IMR-90 (cell line): Measurements from ENCODE around the gene CDADC1. TPM values are rescaled to one million over a fixed set of nuclear protein-coding genes. Genes with fewer than 3 reads are reported as not detected.

Experiments
- ATAC-seq: fragments of 200-7000 bp; cut with Tn5 transposase; 2 replicates; pipeline ENCODE4 v1.9.1; 2020; ENCODE audit warnings: low read depth, mild to moderate bottlenecking, moderate library complexity
- BruUV-seq: library from RNA; stranded (reverse); fragments of 400-500 nt; replicated peaks from 2 replicates; lab custom pipeline; 2021; lab: Mats Ljungman, UMichigan
- CTCF ChIA-PET: fragments of 300-600 bp; formaldehyde crosslinking; extraction: SDS; loops from one replicate; lab custom pipeline; 2021; ENCODE audit warnings: antibody characterized with exemption; lab: Yijun Ruan, JAX
- POLR2A ChIA-PET: fragments of 300-600 bp; sonication (Branson Sonifier 250); formaldehyde crosslinking; loops from one replicate; lab custom pipeline; 2022; ENCODE audit warnings: antibody characterized with exemption; ENCODE audit not compliant: unreplicated experiment; lab: Charles Lee
- DNase-seq: peaks from one replicate; pipeline ENCODE4 v3.0.0; 2013
- H2AFZ ChIP-seq: replicated peaks from 2 replicates; pipeline ENCODE3; 2013; ENCODE audit warnings: low read length, mild to moderate bottlenecking; ENCODE audit not compliant: poor library complexity
- H2AK5ac ChIP-seq: 2 replicates; pipeline ENCODE4 v1.6.1; 2013; ENCODE audit warnings: low read depth, low read length, inconsistent platforms
- H2AK9ac ChIP-seq: replicated peaks from 2 replicates; pipeline ENCODE3; 2013; ENCODE audit warnings: mild to moderate bottlenecking, low read depth, low read length, moderate library complexity; ENCODE audit not compliant: poor library complexity
- H2BK120ac ChIP-seq: 2 replicates; pipeline ENCODE4 v1.6.1; 2013; ENCODE audit warnings: low read depth, low read length, inconsistent platforms
- H2BK15ac ChIP-seq: 3 replicates; pipeline ENCODE4 v1.6.1; 2013; ENCODE audit warnings: low read depth, low read length, inconsistent platforms
- H2BK20ac ChIP-seq: 2 replicates; pipeline ENCODE4 v1.6.1; 2013; ENCODE audit warnings: low read depth, mild to moderate bottlenecking, inconsistent platforms, low read length, moderate library complexity
- H2BK5ac ChIP-seq: 2 replicates; pipeline ENCODE4 v1.6.1; 2013; ENCODE audit warnings: mild to moderate bottlenecking, low read depth, low read length, inconsistent platforms; ENCODE audit not compliant: poor library complexity, severe bottlenecking
- H3K14ac ChIP-seq: replicated peaks from 2 replicates; pipeline ENCODE4 v1.6.1; 2013; ENCODE audit warnings: low read depth, low read length, inconsistent platforms
- H3K18ac ChIP-seq: 2 replicates; pipeline ENCODE4 v1.6.1; 2013; ENCODE audit warnings: low read depth, low read length, control low read depth
- H3K23ac ChIP-seq: 2 replicates; pipeline ENCODE4 v1.6.1; 2013; ENCODE audit warnings: low read depth, low read length, inconsistent platforms
- H3K27ac ChIP-seq: 2 replicates; pipeline ENCODE4 v1.5.1; 2013; ENCODE audit warnings: mild to moderate bottlenecking, control low read depth, low read length; ENCODE audit not compliant: insufficient read depth
- H3K27me3 ChIP-seq: 2 replicates; pipeline ENCODE4 v1.6.1; 2013; ENCODE audit warnings: low read length; ENCODE audit not compliant: control insufficient read depth, insufficient read depth
- H3K36me3 ChIP-seq: 2 replicates; pipeline ENCODE4 v1.6.1; 2013; ENCODE audit warnings: low read length, mixed read lengths; ENCODE audit not compliant: control insufficient read depth, insufficient read depth
- H3K4ac ChIP-seq: 2 replicates; pipeline ENCODE4 v1.6.1; 2013; ENCODE audit warnings: low read depth, low read length, inconsistent platforms
- H3K4me1 ChIP-seq: 2 replicates; pipeline ENCODE4 v1.6.1; 2013; ENCODE audit warnings: low read length, mixed read lengths; ENCODE audit not compliant: control insufficient read depth, insufficient read depth
- H3K4me2 ChIP-seq: 2 replicates; pipeline ENCODE4 v1.6.1; 2013; ENCODE audit warnings: low read depth, mild to moderate bottlenecking, control low read depth, low read length, moderate library complexity
- H3K4me3 ChIP-seq: 2 replicates; pipeline ENCODE4 v1.5.1; 2013; ENCODE audit warnings: low read depth, mild to moderate bottlenecking, control low read depth, low read length, moderate library complexity; ENCODE audit not compliant: insufficient read depth
- H3K56ac ChIP-seq: 2 replicates; pipeline ENCODE4 v1.6.1; 2013; ENCODE audit warnings: low read length, inconsistent platforms; ENCODE audit not compliant: insufficient read depth; ENCODE audit errors: extremely low read depth
- H3K79me1 ChIP-seq, 2 experiments: 2 replicates each; pipeline ENCODE4 v1.6.1; 2013; ENCODE audit warnings: low read length in 2 of 2, inconsistent platforms in 1 of 2, low read depth in 1 of 2
- H3K9ac ChIP-seq: 2 replicates; pipeline ENCODE4 v1.6.1; 2013; ENCODE audit warnings: low read depth, low read length, control low read depth
- H3K9me1 ChIP-seq: 2 replicates; pipeline ENCODE4 v1.6.1; 2013; ENCODE audit warnings: low read length, inconsistent platforms; ENCODE audit not compliant: insufficient read depth
- H3K9me3 ChIP-seq: 2 replicates; pipeline ENCODE4 v1.6.1; 2013; ENCODE audit warnings: low read length; ENCODE audit not compliant: control insufficient read depth, insufficient read depth
- H4K20me1 ChIP-seq: 2 replicates; pipeline ENCODE4 v1.6.1; 2013; ENCODE audit warnings: low read length, inconsistent platforms; ENCODE audit not compliant: insufficient read depth
- H4K5ac ChIP-seq: 2 replicates; pipeline ENCODE4 v1.6.1; 2013; ENCODE audit warnings: mild to moderate bottlenecking, low read depth, low read length, control low read depth
- H4K8ac ChIP-seq, 2 experiments: 2 replicates each; pipeline ENCODE4 v1.6.1; 2013; ENCODE audit warnings: low read depth in 2 of 2, low read length in 2 of 2, control low read depth in 1 of 2, inconsistent platforms in 1 of 2
- H4K91ac ChIP-seq: 2 replicates; pipeline ENCODE4 v1.6.1; 2013; ENCODE audit warnings: low read depth, low read length, inconsistent platforms; ENCODE audit not compliant: insufficient read depth
- BHLHE40 ChIP-seq: fragments of 150-350 bp; IDR thresholded peaks from 2 replicates; pipeline ENCODE4 v1.6.1; 2016; ENCODE audit warnings: mild to moderate bottlenecking, low read depth, low read length
- CEBPB ChIP-seq: IDR thresholded peaks from 2 replicates; pipeline ENCODE4 v1.6.1; 2012; ENCODE audit warnings: low read depth, low read length, improper control_type of control experiment
- MAFK ChIP-seq: IDR thresholded peaks from 2 replicates; pipeline ENCODE4 v1.6.1; 2012; ENCODE audit warnings: low read depth, low read length, improper control_type of control experiment
- MAZ ChIP-seq: IDR thresholded peaks from 2 replicates; pipeline ENCODE4 v1.6.1; 2012; ENCODE audit warnings: low read depth, mild to moderate bottlenecking, low read length, improper control_type of control experiment, moderate library complexity, borderline replicate concordance
- MXI1 ChIP-seq: IDR thresholded peaks from 2 replicates; pipeline ENCODE4 v1.6.1; 2012; ENCODE audit warnings: low read depth, mild to moderate bottlenecking, low read length, moderate library complexity, borderline replicate concordance
- RAD21 ChIP-seq: IDR thresholded peaks from 2 replicates; pipeline ENCODE4 v1.6.1; 2012; ENCODE audit warnings: low read length, improper control_type of control experiment
- RCOR1 ChIP-seq: IDR thresholded peaks from 2 replicates; pipeline ENCODE4 v1.6.1; 2012; ENCODE audit warnings: mild to moderate bottlenecking, low read length, improper control_type of control experiment; ENCODE audit not compliant: insufficient replicate concordance
- SMC3 ChIP-seq: fragments of 150-350 bp; IDR thresholded peaks from 2 replicates; pipeline ENCODE4 v1.6.1; 2016; ENCODE audit warnings: low read depth, mild to moderate bottlenecking, antibody characterized with exemption, low read length, moderate library complexity
- WGBS, 2 experiments: methylation state at CpG; one replicate each; pipeline versions ENCODE4 v1.1.5 to v1.1.7; 2013; ENCODE audit warnings: missing lambda C conversion rate in 2 of 2; ENCODE audit not compliant: insufficient read length in 1 of 2; ENCODE audit errors: extremely low coverage in 2 of 2; 5-methylcytosine and 5-hydroxymethylcytosine counted together
- dilution Hi-C: fragments of 300-500 bp; cut with HindIII; formaldehyde crosslinking; loops from one replicate; pipeline ENCODE4 v1.14.3; 2018; ENCODE audit warnings: low sequenced_read_pairs; ENCODE audit not compliant: unreplicated experiment
- in situ Hi-C: fragments of 300-500 bp; cut with MboI; formaldehyde crosslinking; loops from 3 replicates; pipeline ENCODE4 v1.14.3; 2019; ENCODE audit warnings: low sequenced_read_pairs, inconsistent platforms, mixed read lengths
- intact Hi-C: fragments of 100-400 bp; cut with micrococcal nuclease; formaldehyde crosslinking; loops from 2 replicates; pipeline ENCODE4 v1.10.0; 2022
- polyA plus RNA-seq, 3 experiments: library from polyadenylated mRNA; depleted of rRNA; stranded (reverse); fragments of >200 nt; gene quantifications; 2 replicates each; pipeline ENCODE4 v1.2.3, GENCODE V29; 2012; ENCODE audit warnings: low replicate concordance in 1 of 3
- total RNA-seq: library from RNA; depleted of rRNA; stranded (reverse); fragments of >200 nt; gene quantifications from 2 replicates; pipeline ENCODE4 v1.2.3, GENCODE V29; 2012
- TF ChIP-seq, protein P1 (sequence below): fragments of 150-350 bp; IDR thresholded peaks from 2 replicates; pipeline ENCODE4 v1.6.1; 2017; ENCODE audit warnings: mild to moderate bottlenecking, antibody characterized with exemption, low read length, low read depth

CDADC1 gene
- total and polyA plus RNA-seq, 2 of the 4 experiments (the other 2 are of a cell fraction): 0.54 to 2.6 TPM

DNA sequence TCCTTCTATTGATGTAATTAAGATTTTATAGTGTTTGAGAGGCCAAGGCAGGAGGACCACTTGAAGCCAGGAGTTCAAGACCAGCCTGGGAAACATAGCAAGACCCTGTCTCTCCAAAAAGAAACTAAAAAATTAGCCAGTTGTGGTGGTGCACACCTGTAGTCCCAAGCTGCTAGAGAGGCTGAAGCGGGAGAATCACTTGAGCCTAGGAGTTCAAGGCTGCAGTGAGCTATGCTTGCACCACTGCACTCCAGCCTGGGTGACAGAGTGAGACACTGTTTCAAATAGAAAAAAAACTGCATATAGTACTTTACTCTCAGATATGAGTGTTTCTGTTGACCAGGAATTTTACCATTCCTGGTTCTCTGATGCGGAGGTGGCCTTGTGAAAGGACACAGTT is 48.9 kb downstream of the CDADC1 start:
- H3K36me3 ChIP-seq: no peaks in the 10 kb centered on the region
- no peaks in the 10 kb centered on the region; a peak in 1 of 4 replicates for H3K79me1 ChIP-seq
- no peak overlapping the region for H3K4me3 ChIP-seq
- H3K27ac ChIP-seq: no peak overlapping the region
- DNase-seq (no peak), ATAC-seq (no peak)
- H3K4me1 ChIP-seq: peaks cover 2% of the 10 kb centered on the region; the same call in 1 of the 2 replicates
- no peak overlapping the region for H2BK5ac ChIP-seq
- H3K4ac ChIP-seq: no peak overlapping the region
- TF ChIP-seq MAZ (no peak), SMC3 (no peak), MAFK (no peak), RAD21 (no peak), CEBPB (no peak), MXI1 (no peak), RCOR1 (no peak), BHLHE40 (no peak)
- TF ChIP-seq, protein P1, sequence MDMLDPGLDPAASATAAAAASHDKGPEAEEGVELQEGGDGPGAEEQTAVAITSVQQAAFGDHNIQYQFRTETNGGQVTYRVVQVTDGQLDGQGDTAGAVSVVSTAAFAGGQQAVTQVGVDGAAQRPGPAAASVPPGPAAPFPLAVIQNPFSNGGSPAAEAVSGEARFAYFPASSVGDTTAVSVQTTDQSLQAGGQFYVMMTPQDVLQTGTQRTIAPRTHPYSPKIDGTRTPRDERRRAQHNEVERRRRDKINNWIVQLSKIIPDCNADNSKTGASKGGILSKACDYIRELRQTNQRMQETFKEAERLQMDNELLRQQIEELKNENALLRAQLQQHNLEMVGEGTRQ: no peak
- no peaks in the 10 kb centered on the region for H3K9me3 ChIP-seq
- dilution Hi-C loops: no loop called here
- no CpG with 5 or more reads among the region's 2 CpGs for WGBS, 2 experiments
- ChIA-PET POLR2A (interaction anchor here (0.5 kb wide), 1 partner anchor 140 kb away, joined by 6 read pairs; no protein-coding TSS in a partner anchor), CTCF (interaction anchor here (0.7 to 1.3 kb wide), 3 partner anchors 11 to 309 kb away, joined by 3 to 4 read pairs (median 4); no protein-coding TSS in a partner anchor)
- no peak overlapping the region for H2AFZ ChIP-seq
- H4K5ac ChIP-seq: no peak overlapping the region
- H3K9me1 ChIP-seq: peaks cover 5% of the 10 kb centered on the region; the same call in 1 of the 2 replicates
- no peak overlapping the region for H2BK15ac ChIP-seq
- no peak overlapping the region for H2BK20ac ChIP-seq
- no peak overlapping the region for H4K91ac ChIP-seq
- no peak overlapping the region for H2AK5ac ChIP-seq
- no peaks in the 10 kb centered on the region for H4K20me1 ChIP-seq
- H4K8ac ChIP-seq: no peak overlapping the region
- H2BK120ac ChIP-seq: no peak overlapping the region
- in situ Hi-C loops: loop anchor here (5.0 kb wide), 1 partner anchor 311 kb away; no protein-coding TSS in a partner anchor
- BruUV-seq: no TSS peak
- no peak overlapping the region for H3K14ac ChIP-seq
- no peak overlapping the region for H2AK9ac ChIP-seq
- no peak overlapping the region for H3K4me2 ChIP-seq
- no peak overlapping the region for H3K56ac ChIP-seq
- intact Hi-C loops: no loop called here
- H3K18ac ChIP-seq: no peak overlapping the region
- H3K27me3 ChIP-seq: no peaks in the 10 kb centered on the region
- H3K9ac ChIP-seq: no peak overlapping the region
- H3K23ac ChIP-seq: no peak overlapping the region
